ENCODE results near the gene AXL. TPM values are rescaled to one million over a fixed set of nuclear protein-coding genes. Genes with fewer than 3 reads are reported as not detected.
A peak's percentile ranks its signal among the peaks of the same experiment; 100 is the strongest.

Gene AXL
- total RNA-seq, 1 donor from 2014 or later = 206 TPM

DNA sequence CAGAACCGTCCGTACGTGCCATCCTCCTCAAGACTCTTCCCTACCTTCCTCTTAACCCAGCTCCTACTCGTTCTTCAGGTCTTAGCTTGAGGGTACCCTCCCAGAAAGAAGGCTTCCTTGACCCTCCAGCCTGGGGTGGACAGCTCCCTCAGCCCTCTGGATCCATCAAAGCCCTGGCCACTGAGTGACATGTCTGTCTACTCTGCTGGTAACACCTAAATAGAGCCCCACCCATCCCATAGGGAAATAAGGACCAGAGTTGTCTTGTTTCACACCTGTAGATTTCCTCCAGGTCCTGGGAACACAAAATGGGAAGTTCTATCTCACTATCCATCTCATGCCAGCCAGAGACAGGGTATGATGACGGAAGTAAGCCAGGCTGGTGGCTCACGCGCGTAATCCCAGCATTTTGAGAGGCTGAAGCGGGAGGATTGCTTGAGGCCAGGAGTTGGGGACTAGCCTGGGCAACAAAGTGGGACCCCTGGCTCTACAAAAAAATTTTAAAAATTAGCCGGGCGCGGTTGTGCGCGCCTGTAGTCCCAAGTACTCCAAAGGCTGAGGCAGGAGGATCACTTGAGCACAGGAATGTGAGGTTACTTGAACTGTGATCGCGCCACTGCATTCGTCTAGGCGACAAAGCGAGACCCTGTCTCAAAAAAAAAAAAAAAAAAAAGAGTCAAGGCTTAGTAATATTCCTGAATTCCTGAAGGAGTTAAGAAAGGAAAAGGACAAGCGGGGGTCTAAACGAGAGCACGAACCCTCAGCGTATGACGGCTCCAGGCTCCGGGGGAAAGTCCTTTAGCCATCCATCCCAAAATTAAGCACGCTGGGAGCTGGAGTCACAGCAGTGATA, 90.4 kb downstream of the AXL start:
- no peak for DNase-seq (ENCODE audit: low read depth)
- TF ChIP-seq, protein P1, sequence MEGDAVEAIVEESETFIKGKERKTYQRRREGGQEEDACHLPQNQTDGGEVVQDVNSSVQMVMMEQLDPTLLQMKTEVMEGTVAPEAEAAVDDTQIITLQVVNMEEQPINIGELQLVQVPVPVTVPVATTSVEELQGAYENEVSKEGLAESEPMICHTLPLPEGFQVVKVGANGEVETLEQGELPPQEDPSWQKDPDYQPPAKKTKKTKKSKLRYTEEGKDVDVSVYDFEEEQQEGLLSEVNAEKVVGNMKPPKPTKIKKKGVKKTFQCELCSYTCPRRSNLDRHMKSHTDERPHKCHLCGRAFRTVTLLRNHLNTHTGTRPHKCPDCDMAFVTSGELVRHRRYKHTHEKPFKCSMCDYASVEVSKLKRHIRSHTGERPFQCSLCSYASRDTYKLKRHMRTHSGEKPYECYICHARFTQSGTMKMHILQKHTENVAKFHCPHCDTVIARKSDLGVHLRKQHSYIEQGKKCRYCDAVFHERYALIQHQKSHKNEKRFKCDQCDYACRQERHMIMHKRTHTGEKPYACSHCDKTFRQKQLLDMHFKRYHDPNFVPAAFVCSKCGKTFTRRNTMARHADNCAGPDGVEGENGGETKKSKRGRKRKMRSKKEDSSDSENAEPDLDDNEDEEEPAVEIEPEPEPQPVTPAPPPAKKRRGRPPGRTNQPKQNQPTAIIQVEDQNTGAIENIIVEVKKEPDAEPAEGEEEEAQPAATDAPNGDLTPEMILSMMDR (conservative IDR thresholded peaks at IDR 0.05; ENCODE audit: low read depth, low read length) = no peak
- H3K4me3 ChIP-seq (ENCODE audit: low read depth, low read length) = peak overlapping the region; percentile 70

DNA sequence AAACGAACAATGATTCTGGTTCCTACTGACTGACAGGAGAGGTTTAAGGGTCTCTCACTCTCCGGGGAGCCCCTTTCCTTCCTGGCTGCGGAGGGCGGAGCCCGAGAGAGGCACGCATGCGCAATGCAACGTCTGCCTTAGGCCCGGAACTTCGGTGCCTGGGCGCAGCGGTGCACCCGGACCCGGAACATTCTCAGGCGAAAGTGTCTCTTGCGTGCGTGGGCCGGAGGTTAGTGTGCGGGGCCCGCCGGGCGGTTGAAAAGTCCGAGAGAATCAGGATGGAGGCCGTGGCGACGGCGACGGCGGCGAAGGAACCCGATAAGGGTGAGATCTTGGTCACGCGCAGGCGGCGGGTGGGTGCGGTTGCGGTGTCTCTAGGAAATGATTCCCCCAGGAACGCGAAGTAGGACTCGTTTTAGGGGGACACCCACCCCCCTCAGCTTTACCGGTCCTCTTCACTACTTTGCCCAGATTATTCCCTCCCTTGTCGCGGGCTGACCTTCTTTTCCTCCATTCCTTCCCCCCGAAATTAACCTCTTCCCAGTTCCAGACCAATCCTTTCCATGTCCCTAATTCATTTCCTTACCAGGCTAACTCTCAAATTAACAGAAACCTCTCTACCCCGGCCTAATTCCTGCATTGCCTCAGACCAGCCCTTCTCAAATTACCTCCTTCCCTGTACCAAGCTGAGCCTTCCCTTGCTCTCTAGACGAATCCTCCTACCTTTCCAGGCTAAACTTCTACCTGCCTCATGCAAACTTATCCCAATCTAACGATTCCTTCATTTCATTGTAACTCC, 91.2 kb downstream of the AXL start, which contains the start of gene CCDC97:
Gene CCDC97 (plus strand): TSS at position 140 of the 799 bp plus-strand sequence. CDS start 139 bp downstream, at position 279.
- peak; percentile 36 for DNase-seq (ENCODE audit: low read depth)
- peak within 1 kb of the TSS; percentile 70 for H3K4me3 ChIP-seq (ENCODE audit: low read depth, low read length)
- TF ChIP-seq, protein P1 (conservative IDR thresholded peaks at IDR 0.05; ENCODE audit: low read depth, low read length) = no peak

DNA sequence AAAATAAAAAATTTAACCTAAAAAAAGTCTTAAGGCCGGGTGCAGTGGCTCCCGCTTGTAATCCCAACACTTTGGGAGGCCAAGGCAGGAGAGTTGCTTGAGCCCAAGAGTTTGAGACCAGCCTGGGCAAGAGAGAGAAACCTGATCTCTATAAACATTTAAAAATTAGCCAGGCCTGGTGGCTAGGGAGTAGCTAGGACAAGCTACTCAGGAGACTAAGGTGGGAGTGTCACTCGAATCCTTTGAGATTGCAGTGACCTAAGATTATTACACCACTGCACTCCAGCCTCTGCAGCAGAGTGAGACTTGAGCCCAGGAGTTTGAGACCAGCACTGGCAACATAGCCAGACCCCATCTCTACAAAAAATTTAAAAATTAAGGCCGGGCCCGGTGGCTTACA, 92.0 kb downstream of the AXL start:
- TF ChIP-seq, protein P1 (conservative IDR thresholded peaks at IDR 0.05; ENCODE audit: low read depth, low read length) = no peak
- peak overlapping the region; percentile 70 for H3K4me3 ChIP-seq (ENCODE audit: low read depth, low read length)
- DNase-seq (ENCODE audit: low read depth) = no peak

Other genes with a start within 250 kb of the AXL start
- 0.46 and 0.80 TPM in 2 replicates for gene CYP2B6, start 227.9 kb upstream of the AXL start, total RNA-seq
- not detected in 2 replicates for gene CYP2A13, start 130.8 kb upstream of the AXL start, total RNA-seq
- not detected in 2 replicates for gene CYP2F1, start 104.8 kb upstream of the AXL start, total RNA-seq
- gene CYP2S1, start 26.0 kb upstream of the AXL start, total RNA-seq = 4.9 and 24.7 TPM in 2 replicates
- gene HNRNPUL1, start 45.1 kb downstream of the AXL start, total RNA-seq = 154 and 177 TPM in 2 replicates
- gene CCDC97, start 90.9 kb downstream of the AXL start, total RNA-seq = 11.4 and 11.6 TPM in 2 replicates
- 8.5 and 24.3 TPM in 2 replicates for gene TGFB1, start 134.7 kb downstream of the AXL start, total RNA-seq
- gene B9D2, start 144.9 kb downstream of the AXL start, total RNA-seq = 5.3 and 22.9 TPM in 2 replicates
- 2.7 and 3.5 TPM in 2 replicates for gene TMEM91, start 157.3 kb downstream of the AXL start, total RNA-seq
- 23.7 and 43.8 TPM in 2 replicates for gene EXOSC5, start 178.1 kb downstream of the AXL start, total RNA-seq
- gene BCKDHA, start 178.6 kb downstream of the AXL start, total RNA-seq = 24.0 and 35.7 TPM in 2 replicates
- 1.6 and 2.4 TPM in 2 replicates for gene B3GNT8, start 208.2 kb downstream of the AXL start, total RNA-seq
- gene DMAC2, start 220.7 kb downstream of the AXL start, total RNA-seq = 54.9 and 74.8 TPM in 2 replicates
- gene ERICH4, start 223.9 kb downstream of the AXL start, total RNA-seq = not detected in 2 replicates

Measured in epithelial cell of proximal tubule (primary cell).